PC-3 (cell line): ENCODE data around the gene PPWD1. TPM values are rescaled to one million over a fixed set of nuclear protein-coding genes. Genes with fewer than 3 reads are reported as not detected.

Source experiments
- ATAC-seq: fragments of 200-7000 bp; cut with Tn5 transposase; 2 replicates; pipeline ENCODE4 v1.9.1; 2020; ENCODE audit warnings: mild to moderate bottlenecking, moderate library complexity
- BruUV-seq: library from RNA; stranded (reverse); fragments of 400-500 nt; replicated peaks from 2 replicates; lab custom pipeline; 2021; lab: Mats Ljungman, UMichigan
- CTCF ChIA-PET: fragments of 300-600 bp; sonication (Branson Sonifier 250); formaldehyde crosslinking; loops from one replicate; lab custom pipeline; 2022; ENCODE audit warnings: antibody characterized with exemption; lab: Charles Lee
- POLR2A ChIA-PET: fragments of 300-600 bp; sonication (Branson Sonifier 250); formaldehyde crosslinking; loops from one replicate; lab custom pipeline; 2022; ENCODE audit warnings: antibody characterized with exemption; ENCODE audit not compliant: unreplicated experiment; lab: Charles Lee
- DNase-seq: peaks from one replicate; pipeline ENCODE4 v3.0.0-alpha.2; 2015
- H2AFZ ChIP-seq: fragments of 300-600 bp; sonication (generic); 2 replicates; pipeline ENCODE4 v1.6.0; 2016; ENCODE audit warnings: antibody characterized with exemption, low read length
- H3F3A ChIP-seq: fragments of 300-600 bp; sonication (generic); one replicate; pipeline ENCODE4 v1.6.0; 2017; ENCODE audit warnings: antibody characterized with exemption, low read length, control low read depth, mild to moderate bottlenecking; ENCODE audit not compliant: unreplicated experiment
- H3K27ac ChIP-seq: fragments of 300-600 bp; sonication (generic); 2 replicates; pipeline ENCODE4 v1.5.1; 2016; ENCODE audit warnings: mild to moderate bottlenecking, low read length
- H3K27me3 ChIP-seq: fragments of 300-600 bp; sonication (generic); 2 replicates; pipeline ENCODE4 v1.6.1; 2016; ENCODE audit warnings: low read length, mixed read lengths
- H3K36me3 ChIP-seq: fragments of 300-600 bp; sonication (generic); 2 replicates; pipeline ENCODE4 v1.6.1; 2016; ENCODE audit warnings: low read depth, mixed run types, low read length, mixed read lengths
- H3K4me1 ChIP-seq: fragments of 300-600 bp; sonication (generic); 2 replicates; pipeline ENCODE4 v1.5.1; 2016; ENCODE audit warnings: low read length; ENCODE audit not compliant: insufficient read depth
- H3K4me2 ChIP-seq: fragments of 300-600 bp; sonication (generic); 2 replicates; pipeline ENCODE4 v1.6.0; 2016; ENCODE audit warnings: low read length
- H3K4me3 ChIP-seq: fragments of 300-600 bp; sonication (generic); 2 replicates; pipeline ENCODE4 v1.5.1; 2016; ENCODE audit warnings: mild to moderate bottlenecking, low read length, mixed read lengths
- H3K79me2 ChIP-seq: fragments of 300-600 bp; sonication (generic); 2 replicates; pipeline ENCODE4 v1.6.1; 2017; ENCODE audit warnings: low read length, mixed read lengths
- H3K9ac ChIP-seq: fragments of 300-600 bp; sonication (generic); 2 replicates; pipeline ENCODE4 v1.6.0; 2016; ENCODE audit warnings: mild to moderate bottlenecking, low read length
- H3K9me2 ChIP-seq: fragments of 300-600 bp; sonication (generic); replicated peaks from 2 replicates; pipeline ENCODE4 v1.6.1; 2016; ENCODE audit warnings: mixed run types, low read length, mixed read lengths
- H3K9me3 ChIP-seq: fragments of 300-600 bp; sonication (generic); 2 replicates; pipeline ENCODE4 v1.6.1; 2016; ENCODE audit warnings: low read length, mixed read lengths
- H4K20me1 ChIP-seq: fragments of 300-600 bp; sonication (generic); 2 replicates; pipeline ENCODE4 v1.6.1; 2016; ENCODE audit warnings: low read length, mixed read lengths
- CTCF ChIP-seq: fragments of 300-600 bp; sonication (generic); conservative IDR thresholded peaks from 2 replicates; pipeline ENCODE4 v1.5.1; 2017; ENCODE audit warnings: antibody characterized with exemption, low read depth, mild to moderate bottlenecking, low read length
- EZH2 ChIP-seq: fragments of 300-600 bp; sonication (generic); IDR thresholded peaks from one replicate; pipeline ENCODE4 v1.6.1; 2017; ENCODE audit warnings: antibody characterized with exemption, mild to moderate bottlenecking, low read length; ENCODE audit not compliant: unreplicated experiment
- EZH2phosphoT487 ChIP-seq: fragments of 300-600 bp; sonication (generic); IDR thresholded peaks from 2 replicates; pipeline ENCODE4 v1.6.1; 2018; ENCODE audit warnings: mild to moderate bottlenecking, antibody characterized with exemption, low read length, borderline replicate concordance
- intact Hi-C: fragments of 100-400 bp; cut with micrococcal nuclease; formaldehyde crosslinking; loops from 2 replicates; pipeline ENCODE4 v1.9.0; 2023
- total RNA-seq: library from RNA; depleted of rRNA; stranded (reverse); fragments of >200 nt; gene quantifications from 2 replicates; pipeline ENCODE4 v1.2.3, GENCODE V29; 2014

PPWD1 gene
- total RNA-seq, 1 experiment from 2014 or later, result 14.8 TPM

- no peak for ATAC-seq
- Histone ChIP-seq H3K79me2 (no peaks in the 10 kb centered on the region), H3K9me3 (no peaks in the 10 kb centered on the region), H3K36me3 (no peaks in the 10 kb centered on the region), H2AFZ (no peak overlapping the region), H3K9ac (no peak overlapping the region), H3K27me3 (no peaks in the 10 kb centered on the region), H3K9me2 (no peaks in the 10 kb centered on the region), H3F3A (no peaks in the 10 kb centered on the region), H3K27ac (no peak overlapping the region), H3K4me2 (no peak overlapping the region), H3K4me1 (no peaks in the 10 kb centered on the region), H4K20me1 (no peaks in the 10 kb centered on the region), H3K4me3 (no peak overlapping the region)
- no TSS peak for BruUV-seq
- TF ChIP-seq EZH2phosphoT487 (no peak), CTCF (no peak), EZH2 (no peak)
- no peak for DNase-seq
- POLR2A ChIA-PET, result no interaction called here
- intact Hi-C loops, result no loop called here
- CTCF ChIA-PET, result no interaction called here
These were observed 32.2 kb upstream of the PPWD1 start for GRCh38 chr5:65530904-65531303.

GRCh38 chr5:65535529-65535987 is 27.5 kb upstream of the PPWD1 start:
- Histone ChIP-seq H4K20me1 (no peaks in the 10 kb centered on the region), H3K79me2 (no peaks in the 10 kb centered on the region), H3F3A (no peaks in the 10 kb centered on the region), H3K4me2 (no peak overlapping the region), H3K4me3 (no peak overlapping the region), H3K9me3 (no peaks in the 10 kb centered on the region), H3K27ac (no peak overlapping the region), H3K9ac (no peak overlapping the region), H2AFZ (no peak overlapping the region), H3K4me1 (no peaks in the 10 kb centered on the region), H3K9me2 (no peaks in the 10 kb centered on the region), H3K27me3 (no peaks in the 10 kb centered on the region), H3K36me3 (no peaks in the 10 kb centered on the region)
- POLR2A ChIA-PET, result no interaction called here
- intact Hi-C loops, result no loop called here
- ATAC-seq (no peak), DNase-seq (no peak)
- CTCF ChIA-PET, result no interaction called here
- TF ChIP-seq EZH2phosphoT487, result no peak
- no peak for TF ChIP-seq CTCF
- TF ChIP-seq EZH2, result no peak
- no TSS peak for BruUV-seq

GRCh38 chr5:65539827-65540226 is 23.3 kb upstream of the PPWD1 start:
- no peaks in the 10 kb centered on the region for H3K4me1 ChIP-seq
- no peak overlapping the region for H3K27ac ChIP-seq
- BruUV-seq, result no TSS peak
- no peaks in the 10 kb centered on the region for H3F3A ChIP-seq
- ChIA-PET CTCF (no interaction called here), POLR2A (no interaction called here)
- H3K79me2 ChIP-seq, result no peaks in the 10 kb centered on the region
- no peaks in the 10 kb centered on the region for H3K27me3 ChIP-seq
- DNase-seq (peak; percentile 30), ATAC-seq (peak; percentile 49)
- H3K9me3 ChIP-seq, result no peaks in the 10 kb centered on the region
- no peaks in the 10 kb centered on the region for H4K20me1 ChIP-seq
- H2AFZ ChIP-seq, result no peak overlapping the region
- no peak overlapping the region for H3K9ac ChIP-seq
- H3K4me3 ChIP-seq, result no peak overlapping the region
- H3K9me2 ChIP-seq, result no peaks in the 10 kb centered on the region
- TF ChIP-seq EZH2phosphoT487, result no peak
- no peak for TF ChIP-seq CTCF
- TF ChIP-seq EZH2, result no peak
- H3K36me3 ChIP-seq, result no peaks in the 10 kb centered on the region
- H3K4me2 ChIP-seq, result no peak overlapping the region
- intact Hi-C loops, result no loop called here
